ENCODE measurements around the gene NUDT8. TPM values are rescaled to one million over a fixed set of nuclear protein-coding genes. Genes with fewer than 3 reads are reported as not detected.

The NUDT8 gene
- total and polyA plus RNA-seq, 2 donors (not counting 1 experiment from before 2014, with no cell fraction given): 6.9 to 7.1 TPM

DNA sequence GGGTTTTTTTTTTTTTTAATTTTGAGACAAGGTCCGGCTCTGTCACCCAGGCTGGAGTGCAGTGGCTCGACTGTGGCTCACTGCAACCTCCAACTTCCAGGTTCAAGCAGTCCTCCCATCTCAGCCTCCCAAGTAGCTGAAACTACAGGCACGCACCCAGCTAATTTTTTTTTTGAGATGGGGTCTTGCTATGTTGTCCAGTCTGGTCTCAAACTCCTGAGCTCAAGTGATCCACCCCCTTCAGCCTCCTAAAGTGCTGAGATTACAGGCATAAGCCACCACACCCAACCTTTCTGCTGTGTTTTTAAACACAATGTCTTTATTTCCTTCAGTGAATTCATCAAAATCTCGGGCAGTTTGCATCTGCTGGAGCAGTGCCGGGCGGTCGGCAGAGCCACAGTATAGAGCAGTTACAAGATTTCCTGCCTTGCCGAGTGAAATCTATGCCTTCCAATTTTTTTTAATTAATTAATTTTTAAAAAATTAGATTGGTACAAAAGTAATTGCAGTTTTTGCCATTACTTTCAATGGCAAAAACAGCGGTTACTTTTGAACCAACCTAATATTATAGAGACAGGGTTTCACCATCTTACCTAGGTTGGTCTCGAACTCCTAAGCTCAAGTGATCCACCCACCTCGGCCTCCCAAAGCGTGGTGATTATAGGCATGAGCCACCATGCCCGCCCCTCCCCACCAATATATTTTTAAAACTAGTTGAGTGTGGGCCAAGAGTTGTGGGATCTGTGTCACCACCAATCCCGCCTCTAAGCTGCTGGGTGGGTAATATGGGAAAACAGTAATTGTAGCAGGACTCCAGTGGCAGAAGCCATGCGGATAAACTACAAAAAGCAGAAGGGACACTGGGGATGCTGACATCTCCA, 23.5 kb upstream of the NUDT8 start:
- DNase-seq (no peak), ATAC-seq (ENCODE audit: low read depth) (no peak)
- Histone ChIP-seq H3K27me3 (replicated peaks in 1 of 4; ENCODE audit: control extremely low read depth in 1 of 4, control insufficient read depth in 3 of 4, insufficient read depth in 4 of 4, low read length in 3 of 4) (no peaks in the 10 kb centered on the region), H3K4me3 (ENCODE audit: control extremely low read depth in 1 of 5, extremely low read depth in 1 of 5, insufficient read depth in 1 of 5, low read depth in 2 of 5, low read length in 4 of 5) (no peak overlapping the region), H3K9ac (ENCODE audit: low read length) (no peak overlapping the region), H3K4me1 (ENCODE audit: control insufficient read depth in 2 of 2, insufficient read depth in 2 of 2, low read length in 2 of 2) (peaks cover 25 to 30% of the 10 kb centered on the region in 2 donors), H2AFZ (ENCODE audit: insufficient read depth, low read depth, low read length, poor library complexity, severe bottlenecking) (no peak overlapping the region), H3K9me3 (ENCODE audit: control extremely low read depth in 1 of 3, control insufficient read depth in 2 of 3, insufficient read depth in 1 of 3, low read length in 2 of 3) (peaks cover 0 to 46% (median 15%) of the 10 kb centered on the region in 3 donors), H3K36me3 (replicated peaks in 1 of 2; ENCODE audit: control extremely low read depth in 1 of 2, control insufficient read depth in 1 of 2, extremely low read depth in 1 of 2, insufficient read depth in 2 of 2, low read length in 1 of 2) (no peaks in the 10 kb centered on the region), H3K79me2 (ENCODE audit: control insufficient read depth, insufficient read depth, low read length) (no peaks in the 10 kb centered on the region), H4K20me1 (ENCODE audit: control insufficient read depth, insufficient read depth, low read length, poor library complexity, severe bottlenecking) (no peaks in the 10 kb centered on the region), H3K27ac (ENCODE audit: low read length in 2 of 2) (no peak overlapping the region), H3K4me2 (replicated peaks; ENCODE audit: low read depth, low read length, poor library complexity, severe bottlenecking) (no peak overlapping the region)
- CTCF ChIA-PET: interaction anchor here (1.5 to 9.2 kb wide), 2 partner anchors 6 to 80 kb away, joined by 6 to 149 read pairs; no protein-coding TSS in a partner anchor
- H3K4me1 Mint-ChIP-seq: peaks cover 31% of the 10 kb centered on the region
- POLR2A ChIA-PET: no interaction called here
- WGBS (ENCODE audit: insufficient coverage): 100% methylated on average over 1 of the region's 15 CpGs
- no peak overlapping the region for H3K27ac Mint-ChIP-seq
- TF ChIP-seq EZH2 (IDR thresholded peaks at IDR 0.05; ENCODE audit: borderline replicate concordance, insufficient read depth, low read depth, low read length, poor library complexity, severe bottlenecking): no peak
- TF ChIP-seq, protein P1, sequence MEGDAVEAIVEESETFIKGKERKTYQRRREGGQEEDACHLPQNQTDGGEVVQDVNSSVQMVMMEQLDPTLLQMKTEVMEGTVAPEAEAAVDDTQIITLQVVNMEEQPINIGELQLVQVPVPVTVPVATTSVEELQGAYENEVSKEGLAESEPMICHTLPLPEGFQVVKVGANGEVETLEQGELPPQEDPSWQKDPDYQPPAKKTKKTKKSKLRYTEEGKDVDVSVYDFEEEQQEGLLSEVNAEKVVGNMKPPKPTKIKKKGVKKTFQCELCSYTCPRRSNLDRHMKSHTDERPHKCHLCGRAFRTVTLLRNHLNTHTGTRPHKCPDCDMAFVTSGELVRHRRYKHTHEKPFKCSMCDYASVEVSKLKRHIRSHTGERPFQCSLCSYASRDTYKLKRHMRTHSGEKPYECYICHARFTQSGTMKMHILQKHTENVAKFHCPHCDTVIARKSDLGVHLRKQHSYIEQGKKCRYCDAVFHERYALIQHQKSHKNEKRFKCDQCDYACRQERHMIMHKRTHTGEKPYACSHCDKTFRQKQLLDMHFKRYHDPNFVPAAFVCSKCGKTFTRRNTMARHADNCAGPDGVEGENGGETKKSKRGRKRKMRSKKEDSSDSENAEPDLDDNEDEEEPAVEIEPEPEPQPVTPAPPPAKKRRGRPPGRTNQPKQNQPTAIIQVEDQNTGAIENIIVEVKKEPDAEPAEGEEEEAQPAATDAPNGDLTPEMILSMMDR (IDR thresholded peaks at IDR 0.05): no peak
- H3K9me3 Mint-ChIP-seq (ENCODE audit: insufficient read depth): no peaks in the 10 kb centered on the region
- intact Hi-C loops (cut with micrococcal nuclease): no loop called here
- no peak overlapping the region for H3K4me3 Mint-ChIP-seq
- no peaks in the 10 kb centered on the region for H3K27me3 Mint-ChIP-seq

Measured in B cell (primary cell).